ENCODE results near the gene KRTAP1-1.

DNA sequence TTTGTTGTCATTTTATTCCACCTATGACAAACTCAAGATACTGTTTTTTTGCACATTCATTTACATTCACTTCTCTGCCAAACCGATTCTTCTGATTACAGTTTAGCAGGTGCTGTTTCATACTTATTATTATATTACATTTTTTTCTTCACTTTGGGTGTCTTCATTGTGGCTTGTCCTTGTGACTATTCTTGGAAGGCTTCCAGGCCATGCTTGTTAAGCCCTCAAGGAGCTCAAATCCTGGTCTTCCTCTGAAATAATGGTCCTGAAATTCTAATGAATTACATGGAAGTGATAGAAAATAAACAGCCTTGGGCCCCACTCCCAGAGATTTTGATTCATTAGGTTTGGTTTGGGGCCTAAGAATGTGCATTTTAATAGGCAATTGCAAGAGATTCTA lies 23.1 kb upstream of the KRTAP1-1 start:
- no peak for TF ChIP-seq JUN (IDR thresholded peaks at IDR 0.05)
- no peak for TF ChIP-seq CTCF (IDR thresholded peaks at IDR 0.05)
- TF ChIP-seq, protein P1, sequence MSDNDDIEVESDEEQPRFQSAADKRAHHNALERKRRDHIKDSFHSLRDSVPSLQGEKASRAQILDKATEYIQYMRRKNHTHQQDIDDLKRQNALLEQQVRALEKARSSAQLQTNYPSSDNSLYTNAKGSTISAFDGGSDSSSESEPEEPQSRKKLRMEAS (IDR thresholded peaks at IDR 0.05) = no peak
- TF ChIP-seq CHD2 (IDR thresholded peaks at IDR 0.05; ENCODE audit: low read length, partially characterized antibody) = no peak
- no peak for TF ChIP-seq EP300 (IDR thresholded peaks at IDR 0.05)
- TF ChIP-seq ZFP36 (IDR thresholded peaks at IDR 0.05; ENCODE audit: borderline replicate concordance, partially characterized antibody) = no peak
- no peak for TF ChIP-seq ZC3H11A (IDR thresholded peaks at IDR 0.05)
- TF ChIP-seq POLR2A (IDR thresholded peaks at IDR 0.05; ENCODE audit: low read length) = no peak
- no peak for TF ChIP-seq REST (IDR thresholded peaks at IDR 0.05)
- TF ChIP-seq, protein P2, sequence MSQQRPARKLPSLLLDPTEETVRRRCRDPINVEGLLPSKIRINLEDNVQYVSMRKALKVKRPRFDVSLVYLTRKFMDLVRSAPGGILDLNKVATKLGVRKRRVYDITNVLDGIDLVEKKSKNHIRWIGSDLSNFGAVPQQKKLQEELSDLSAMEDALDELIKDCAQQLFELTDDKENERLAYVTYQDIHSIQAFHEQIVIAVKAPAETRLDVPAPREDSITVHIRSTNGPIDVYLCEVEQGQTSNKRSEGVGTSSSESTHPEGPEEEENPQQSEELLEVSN (IDR thresholded peaks at IDR 0.05; ENCODE audit: borderline replicate concordance, low read depth) = no peak

Data from A549 (cell line).